Ovary (tissue), 9 donors: ENCODE measurements around the gene CEBPZOS. TPM values are rescaled to one million over a fixed set of nuclear protein-coding genes. Genes with fewer than 3 reads are reported as not detected.
"Not testable (repeated sequence)": the region's sequence is repeated elsewhere in the genome, so short reads cannot be mapped to it uniquely, and the experiment has no call there.

Experiments used
- DNase-seq, 5 donors: peaks; one replicate each; pipeline ENCODE4 v3.0.0-alpha.2; 2019 to 2020
- H3K27ac ChIP-seq, 2 donors: fragments of 200-600 bp; one replicate each; pipeline versions ENCODE4 v1.5.1 to v1.8.0; 2019 to 2022
- H3K27me3 ChIP-seq: fragments of 200-600 bp; one replicate; pipeline ENCODE4 v1.8.0; 2022
- H3K36me3 ChIP-seq: fragments of 200-600 bp; sonication (generic); one replicate; pipeline ENCODE4 v1.5.1; 2019
- H3K4me1 ChIP-seq: one replicate; pipeline ENCODE4 v1.8.1; 2013; ENCODE audit warnings: mild to moderate bottlenecking, moderate library complexity; ENCODE audit not compliant: insufficient read depth
- H3K4me3 ChIP-seq: fragments of 200-600 bp; sonication (generic); one replicate; pipeline ENCODE4 v1.5.1; 2017
- H3K9me3 ChIP-seq, 2 donors: fragments of 200-600 bp in 1 of 2; sonication (generic) in 1 of 2; one replicate each; pipeline versions ENCODE4 v1.5.1 to v1.8.1; 2013 to 2019; ENCODE audit warnings: mild to moderate bottlenecking in 1 of 2, moderate library complexity in 1 of 2
- CTCF ChIP-seq, 3 donors: fragments of 450-650 bp in 2 of 3; fragments of 200-600 bp in 1 of 3; IDR thresholded peaks; one replicate each; pipeline versions ENCODE4 v1.5.1 to v1.8.0; 2016 to 2022; ENCODE audit warnings: antibody characterized with exemption in 3 of 3, mild to moderate bottlenecking in 1 of 3
- EP300 ChIP-seq: sonication (generic); formaldehyde crosslinking; IDR thresholded peaks from one replicate; pipeline ENCODE4 v1.6.1; 2017; ENCODE audit warnings: antibody characterized with exemption
- POLR2A ChIP-seq: fragments of 450-650 bp; IDR thresholded peaks from one replicate; pipeline ENCODE4 v1.6.1; 2017; ENCODE audit warnings: antibody characterized with exemption, mild to moderate bottlenecking, moderate library complexity
- WGBS, 3 donors: extraction: QIAGEN DNeasy Blood & Tissue Kit in 1 of 3; methylation state at CpG; one replicate each; pipeline versions ENCODE4 v1.1.5 to v1.1.7; 2013 to 2017; 5-methylcytosine and 5-hydroxymethylcytosine counted together
- intact Hi-C, 4 donors: fragments of 100-400 bp; cut with DNase I; formaldehyde crosslinking; loops; one replicate each; pipeline versions ENCODE4 v1.11.0 to v1.15.1; 2022 to 2023
- polyA plus RNA-seq, 2 donors: library from polyadenylated mRNA; stranded (reverse); fragments of 200-250 nt in 1 of 2; fragments of 350-450 nt in 1 of 2; fragmentation: Illumina TruSeq in 1 of 2; extraction: RNeasy Lipid Tissue Mini Kit (QIAGEN cat#74804) in 1 of 2; gene quantifications; one replicate each; pipeline ENCODE4 v1.2.3, GENCODE V29; 2013 to 2014
- total RNA-seq, 7 donors: library from RNA; depleted of rRNA in 2 of 7; stranded (reverse); fragments of >200 nt in 2 of 7; fragmentation: NEBNext Ultra II Directional in 3 of 7; extraction: Animal tissue kit (Norgen Biotek cat#: 25700) in 3 of 7; gene quantifications; one replicate each; pipeline versions ENCODE4 v1.1.0 to v1.2.4, GENCODE V29; 2016 to 2023
- donor health status: DM: no; HTN: no; CAD: no; lungs with moderate emphysema.
- donor health status: DM: no; HTN: no; CAD: no.
- donor health status: Bipolar disorder and iron deficiency.
- donor health status: DM: yes; HTN: yes; CAD: no.
- donor health status: DM: no; HTN: no; CAD: no.
- donor health status: DM: yes; HTN: yes; CAD: no.

The CEBPZOS gene
- total and polyA plus RNA-seq, 9 donors, result 22.6 to 47.4 (median 41.4) TPM

DNA sequence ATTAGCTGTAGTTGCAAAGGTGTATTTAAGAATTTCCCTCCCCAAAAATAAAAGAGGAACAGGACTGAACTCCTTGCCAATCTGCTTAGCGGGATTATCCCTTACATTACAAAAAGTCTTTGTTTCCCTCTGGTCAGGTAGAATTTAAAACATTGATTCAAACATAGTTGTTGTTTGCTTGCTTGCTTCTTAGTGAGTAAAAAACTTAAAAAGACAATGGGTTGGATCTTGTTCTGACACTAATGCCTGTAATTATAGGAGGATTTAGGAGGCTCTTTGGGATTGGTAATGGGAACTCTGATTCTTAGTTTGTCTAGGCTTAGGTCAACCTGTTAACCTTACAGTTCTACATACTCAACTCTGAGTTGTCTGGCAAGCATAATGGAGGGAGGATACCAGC, 3.7 kb upstream of the CEBPZOS start:
- WGBS, 3 donors, result 91 to 96% (median 93%) methylated on average over 1 of the region's 1 CpG
- TF ChIP-seq POLR2A (no peak), EP300 (no peak)
- Histone ChIP-seq H3K4me1 (peaks cover 2% of the 10 kb centered on the region), H3K4me3 (no peak overlapping the region), H3K36me3 (no peaks in the 10 kb centered on the region), H3K27ac (no peak overlapping the region), H3K9me3 (no peaks in the 10 kb centered on the region), H3K27me3 (no peaks in the 10 kb centered on the region)
- intact Hi-C loops, result no loop called here
- no peak for DNase-seq

DNA sequence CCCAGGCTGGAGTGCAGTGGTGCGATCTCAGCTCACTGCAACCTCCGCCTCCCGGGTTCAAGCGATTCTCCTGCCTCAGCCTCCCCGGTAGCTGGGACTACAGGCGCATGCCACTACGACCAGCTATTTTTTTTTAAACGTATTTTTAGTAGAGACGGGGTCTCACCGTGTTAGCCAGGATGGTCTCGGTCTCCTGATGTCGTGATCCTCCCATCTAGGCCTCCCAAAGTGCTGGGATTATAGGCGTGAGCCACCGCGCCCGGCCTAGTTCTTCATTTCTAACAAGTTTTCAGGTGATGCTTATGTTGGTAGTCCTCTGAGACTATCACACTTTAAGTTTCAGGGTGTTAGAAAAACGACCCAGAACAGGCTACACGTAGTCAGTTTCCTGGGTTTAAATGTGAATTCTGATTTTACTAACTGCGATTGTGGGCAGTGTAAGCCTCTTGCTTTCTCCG, 405 bp upstream of the CEBPZOS start:
- H3K4me3 ChIP-seq, result peak overlapping the region; percentile 93
- H3K27ac ChIP-seq, result peak overlapping the region; percentile 52 to 77
- intact Hi-C loops, H3K27me3 ChIP-seq, H3K36me3 ChIP-seq, H3K4me1 ChIP-seq, H3K9me3 ChIP-seq: not testable (repeated sequence)
- 76 to 81% (median 78%) methylated on average over 20 of the region's 20 CpGs for WGBS, 3 donors
- peak in 2 of 5 donors; percentile 22 to 33 for DNase-seq

- DNase-seq, result no peak
- Histone ChIP-seq H3K4me3 (no peak overlapping the region), H3K9me3 (no peaks in the 10 kb centered on the region), H3K4me1 (peaks cover 7% of the 10 kb centered on the region), H3K27ac (no peak overlapping the region), H3K36me3 (no peaks in the 10 kb centered on the region), H3K27me3 (no peaks in the 10 kb centered on the region)
- 85 to 90% (median 88%) methylated on average over 8 of the region's 8 CpGs for WGBS, 3 donors
- no peak for TF ChIP-seq EP300
- TF ChIP-seq POLR2A, result no peak
- no peak for TF ChIP-seq CTCF (IDR thresholded peaks at IDR 0.05)
- intact Hi-C loops, result no loop called here
These were observed 2.4 kb downstream of the CEBPZOS start for GRCh38 chr2:37198681-37199065.

DNA sequence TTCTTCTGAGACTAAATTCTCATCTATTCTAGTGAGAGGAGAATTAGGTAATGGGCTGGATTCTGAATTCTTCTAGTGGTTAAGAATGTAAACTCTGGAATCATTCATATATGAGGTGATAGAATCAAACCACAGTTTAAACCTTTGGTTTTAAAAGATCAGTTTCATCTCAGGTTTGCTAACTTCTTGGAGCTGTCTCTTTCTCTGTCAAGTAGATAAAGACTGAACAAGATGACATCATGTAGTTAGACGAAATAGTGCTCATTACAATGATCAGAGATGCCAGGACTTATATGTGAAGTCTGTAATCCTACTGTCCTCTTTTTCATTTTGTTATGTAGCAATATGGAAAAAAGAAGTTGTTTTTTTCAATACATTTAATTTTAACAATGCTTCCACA, 4.9 kb downstream of the CEBPZOS start:
- Histone ChIP-seq H3K4me1 (peaks cover 7% of the 10 kb centered on the region), H3K27ac (no peak overlapping the region), H3K36me3 (no peaks in the 10 kb centered on the region), H3K9me3 (peaks cover 0 to 5% of the 10 kb centered on the region in 2 donors), H3K27me3 (no peaks in the 10 kb centered on the region), H3K4me3 (no peak overlapping the region)
- TF ChIP-seq EP300 (no peak), POLR2A (no peak), CTCF (IDR thresholded peaks at IDR 0.05) (no peak)
- DNase-seq, result no peak
- intact Hi-C loops, result no loop called here
- WGBS, 3 donors, result 83 to 89% (median 84%) methylated on average over 1 of the region's 1 CpG

GRCh38 chr2:37201766-37202165, 5.5 kb downstream of the CEBPZOS start:
- 84 to 90% (median 88%) methylated on average over 1 of the region's 1 CpG for WGBS, 3 donors
- intact Hi-C loops, result no loop called here
- DNase-seq, result no peak
- peaks cover 7% of the 10 kb centered on the region for H3K4me1 ChIP-seq
- TF ChIP-seq CTCF (IDR thresholded peaks at IDR 0.05) (no peak), EP300 (no peak), POLR2A (no peak)
- H3K27me3 ChIP-seq, result no peaks in the 10 kb centered on the region
- H3K9me3 ChIP-seq, result peaks cover 0 to 7% of the 10 kb centered on the region in 2 donors
- H3K36me3 ChIP-seq, result no peaks in the 10 kb centered on the region
- H3K4me3 ChIP-seq, result no peak overlapping the region
- H3K27ac ChIP-seq, result no peak overlapping the region

GRCh38 chr2:37203708-37204107, 7.4 kb downstream of the CEBPZOS start:
- peaks cover 2% of the 10 kb centered on the region for H3K4me1 ChIP-seq
- 89 to 94% (median 90%) methylated on average over 2 of the region's 2 CpGs for WGBS, 3 donors
- intact Hi-C loops, result no loop called here
- no peaks in the 10 kb centered on the region for H3K27me3 ChIP-seq
- H3K9me3 ChIP-seq, result peaks cover 0 to 10% of the 10 kb centered on the region in 2 donors
- no peak overlapping the region for H3K4me3 ChIP-seq
- no peak for DNase-seq
- no peaks in the 10 kb centered on the region for H3K36me3 ChIP-seq
- no peak for TF ChIP-seq POLR2A
- TF ChIP-seq EP300, result no peak
- TF ChIP-seq CTCF (IDR thresholded peaks at IDR 0.05), result no peak
- H3K27ac ChIP-seq, result no peak overlapping the region

GRCh38 chr2:37205071-37205661, 8.9 kb downstream of the CEBPZOS start:
- H3K36me3 ChIP-seq, H3K27ac ChIP-seq, intact Hi-C loops, H3K4me3 ChIP-seq, H3K4me1 ChIP-seq, H3K27me3 ChIP-seq, DNase-seq: not testable (repeated sequence)
- H3K9me3 ChIP-seq, result peaks cover 3 to 12% of the 10 kb centered on the region in 2 donors
- 82 to 89% (median 83%) methylated on average over 8 of the region's 8 CpGs for WGBS, 3 donors
